ENCODE measurements around the gene PRXL2C. TPM values are rescaled to one million over a fixed set of nuclear protein-coding genes. Genes with fewer than 3 reads are reported as not detected.

PRXL2C gene
- total RNA-seq, 2 donors from 2014 or later: 14.3 to 14.6 TPM

DNA sequence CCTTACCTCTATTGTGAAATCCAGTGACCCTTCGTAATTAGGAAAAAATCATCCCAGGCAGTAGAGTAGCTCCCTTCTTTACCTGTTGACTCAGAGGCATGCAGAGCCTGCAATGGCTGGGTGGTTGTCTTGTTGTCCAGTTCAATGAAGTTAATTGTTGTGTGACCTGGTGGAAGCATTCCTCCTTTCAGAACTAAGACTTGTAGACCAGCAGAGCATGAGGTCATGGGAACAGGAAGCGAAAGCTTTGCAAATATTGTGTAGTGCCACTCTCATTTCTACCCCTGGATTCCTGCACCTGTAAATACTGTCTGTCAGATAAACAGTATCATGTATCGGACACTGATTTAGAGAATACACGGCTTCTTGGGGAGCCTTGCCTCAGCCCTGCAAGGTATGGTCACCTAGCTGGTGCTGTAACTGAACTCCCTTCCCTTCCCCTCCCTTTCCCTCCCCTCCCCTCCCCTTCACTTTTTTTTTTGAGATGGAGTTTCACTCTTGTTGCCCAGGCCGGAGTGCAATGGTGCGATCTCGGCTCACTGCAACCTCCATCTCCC lies 5.7 kb upstream of the PRXL2C start:
- no peak overlapping the region for H3K4me3 ChIP-seq
- H3K27ac ChIP-seq: no peak overlapping the region
- 90% methylated on average over 7 of the region's 7 CpGs for WGBS
- H3K9me3 ChIP-seq: no peaks in the 10 kb centered on the region
- no peaks in the 10 kb centered on the region for H3K36me3 ChIP-seq
- H3K27me3 ChIP-seq (replicated peaks; ENCODE audit: insufficient read depth): no peaks in the 10 kb centered on the region
- H3K4me1 ChIP-seq (replicated peaks): no peaks in the 10 kb centered on the region
- no peak for DNase-seq (ENCODE audit: low spot score)
- intact Hi-C loops (cut with DNase I): loop anchor here (10.0 kb wide), 1 partner anchor 426 kb away; no protein-coding TSS in a partner anchor
- TF ChIP-seq, protein P1, sequence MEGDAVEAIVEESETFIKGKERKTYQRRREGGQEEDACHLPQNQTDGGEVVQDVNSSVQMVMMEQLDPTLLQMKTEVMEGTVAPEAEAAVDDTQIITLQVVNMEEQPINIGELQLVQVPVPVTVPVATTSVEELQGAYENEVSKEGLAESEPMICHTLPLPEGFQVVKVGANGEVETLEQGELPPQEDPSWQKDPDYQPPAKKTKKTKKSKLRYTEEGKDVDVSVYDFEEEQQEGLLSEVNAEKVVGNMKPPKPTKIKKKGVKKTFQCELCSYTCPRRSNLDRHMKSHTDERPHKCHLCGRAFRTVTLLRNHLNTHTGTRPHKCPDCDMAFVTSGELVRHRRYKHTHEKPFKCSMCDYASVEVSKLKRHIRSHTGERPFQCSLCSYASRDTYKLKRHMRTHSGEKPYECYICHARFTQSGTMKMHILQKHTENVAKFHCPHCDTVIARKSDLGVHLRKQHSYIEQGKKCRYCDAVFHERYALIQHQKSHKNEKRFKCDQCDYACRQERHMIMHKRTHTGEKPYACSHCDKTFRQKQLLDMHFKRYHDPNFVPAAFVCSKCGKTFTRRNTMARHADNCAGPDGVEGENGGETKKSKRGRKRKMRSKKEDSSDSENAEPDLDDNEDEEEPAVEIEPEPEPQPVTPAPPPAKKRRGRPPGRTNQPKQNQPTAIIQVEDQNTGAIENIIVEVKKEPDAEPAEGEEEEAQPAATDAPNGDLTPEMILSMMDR (IDR thresholded peaks at IDR 0.05): no peak
- TF ChIP-seq POLR2A (IDR thresholded peaks at IDR 0.05): no peak
- TF ChIP-seq POLR2AphosphoS5 (IDR thresholded peaks at IDR 0.05): no peak

DNA sequence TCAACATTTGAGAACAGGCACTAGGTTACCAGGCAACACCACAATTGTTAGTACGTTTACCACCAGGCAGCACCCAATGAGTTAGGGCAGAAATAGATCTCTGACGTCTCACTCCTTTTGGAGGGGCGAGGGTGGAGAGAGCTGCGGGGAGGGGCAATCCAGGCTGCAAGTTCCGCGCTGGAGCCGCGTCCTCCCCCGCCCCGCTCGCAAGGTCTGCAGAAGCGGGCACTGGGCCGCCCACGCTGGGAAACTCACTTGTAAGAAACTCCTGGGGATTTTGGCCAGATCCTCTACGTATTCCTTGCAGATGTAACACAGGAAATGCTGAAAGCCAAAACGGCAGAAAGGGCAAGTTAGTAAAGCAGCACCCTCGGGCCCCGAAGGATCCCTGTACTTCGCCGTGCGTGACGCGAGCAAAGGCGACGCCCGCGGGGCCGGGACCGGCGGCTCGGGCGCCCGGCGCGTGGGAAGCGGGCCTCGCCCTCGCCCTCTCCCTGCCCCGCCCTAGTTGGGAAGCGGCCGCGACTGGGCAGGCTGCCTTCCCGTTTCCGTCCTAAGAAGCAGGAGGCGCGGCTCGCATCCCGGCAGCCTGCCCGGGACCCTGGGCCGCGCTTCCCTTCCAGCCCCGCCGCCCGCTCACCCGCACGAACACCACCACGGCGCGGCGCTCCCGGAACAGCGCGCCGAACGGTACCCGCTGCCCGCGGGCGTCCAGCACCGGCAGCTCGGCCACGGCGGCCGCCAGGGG lies 493 bp downstream of the PRXL2C start:
- WGBS: under 1% methylated on average over 74 of the region's 74 CpGs

GRCh38 chr9:96651626-96652025 lies 3.5 kb downstream of the PRXL2C start:
- H3K27me3 ChIP-seq (replicated peaks; ENCODE audit: insufficient read depth): no peaks in the 10 kb centered on the region
- no peak overlapping the region for H3K27ac ChIP-seq
- no peaks in the 10 kb centered on the region for H3K9me3 ChIP-seq
- TF ChIP-seq POLR2AphosphoS5 (IDR thresholded peaks at IDR 0.05): no peak
- TF ChIP-seq, protein P1 (IDR thresholded peaks at IDR 0.05): peak in 3 of 4 experiments; percentile 15 to 44 (median 27)
- intact Hi-C loops (cut with DNase I): loop anchor here (5.0 kb wide), 2 partner anchors 34 to 84 kb away; partner anchors contain the start of gene CDC14B
- no peaks in the 10 kb centered on the region for H3K4me1 ChIP-seq (replicated peaks)
- no peak for DNase-seq (ENCODE audit: low spot score)
- no peak overlapping the region for H3K4me3 ChIP-seq
- H3K36me3 ChIP-seq: peaks cover 0 to 4% of the 10 kb centered on the region in 2 donors

More for the DNA sequence above, 493 bp downstream of the PRXL2C start:
- TF ChIP-seq POLR2AphosphoS5 (IDR thresholded peaks at IDR 0.05): peak; percentile 72
- no peak for TF ChIP-seq POLR2A (IDR thresholded peaks at IDR 0.05)
- TF ChIP-seq, protein P1 (IDR thresholded peaks at IDR 0.05): peak in 1 of 4 experiments; percentile 43
- intact Hi-C loops (cut with DNase I): loop anchor here (2.0 to 5.0 kb wide), 4 partner anchors 37 to 236 kb away; partner anchors contain the start of genes CDC14B, HABP4 and ZNF367
- Histone ChIP-seq H3K36me3 (peaks cover 0 to 4% of the 10 kb centered on the region in 2 donors), H3K27ac (peak overlapping the region; percentile 93 to 95), H3K9me3 (no peaks in the 10 kb centered on the region), H3K27me3 (replicated peaks; ENCODE audit: insufficient read depth) (no peaks in the 10 kb centered on the region), H3K4me3 (peak overlapping the region; percentile 68 to 73), H3K4me1 (replicated peaks) (no peaks in the 10 kb centered on the region)
- peak; percentile 57 for DNase-seq (ENCODE audit: low spot score)

DNA sequence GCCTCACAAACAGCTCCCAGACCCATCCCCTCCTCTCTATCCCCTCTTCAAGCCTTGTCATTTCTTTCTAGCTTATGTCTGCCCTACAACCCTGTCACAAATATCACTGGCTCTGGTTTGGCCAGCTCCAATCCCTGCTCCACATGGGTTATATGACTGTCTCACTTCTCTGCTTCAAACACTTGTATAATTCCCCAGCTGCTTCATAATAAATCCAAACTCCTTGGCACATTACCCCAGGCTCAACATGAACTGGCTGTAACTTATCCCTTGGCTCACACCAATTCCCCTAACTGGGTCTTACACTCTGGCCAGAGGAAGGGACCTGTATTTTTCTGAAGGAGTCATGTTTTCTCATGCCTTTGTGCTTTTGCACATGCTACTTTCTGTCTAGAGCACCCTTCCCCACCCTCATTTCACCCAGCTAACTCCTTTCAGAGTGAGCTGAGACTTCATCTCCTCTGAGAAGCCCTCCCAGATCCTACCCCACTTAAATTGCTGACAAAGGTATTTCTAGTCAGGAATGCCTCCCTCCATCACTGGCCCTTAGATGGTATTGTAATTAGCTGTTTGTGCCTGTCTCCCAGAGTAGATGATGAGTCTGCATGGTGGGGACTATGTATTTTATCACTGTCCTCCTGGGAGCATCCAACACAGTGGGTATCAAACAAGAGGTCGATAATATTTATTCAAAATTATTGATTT lies 5.3 kb downstream of the PRXL2C start:
- TF ChIP-seq, protein P1 (IDR thresholded peaks at IDR 0.05): no peak
- TF ChIP-seq POLR2A (IDR thresholded peaks at IDR 0.05) (no peak), POLR2AphosphoS5 (IDR thresholded peaks at IDR 0.05) (no peak)
- no peak for DNase-seq (ENCODE audit: low spot score)
- no peak overlapping the region for H3K27ac ChIP-seq
- H3K27me3 ChIP-seq (replicated peaks; ENCODE audit: insufficient read depth): no peaks in the 10 kb centered on the region
- intact Hi-C loops (cut with DNase I): loop anchor here (5.0 kb wide), 2 partner anchors 32 to 82 kb away; partner anchors contain the start of gene CDC14B
- H3K4me1 ChIP-seq (replicated peaks): no peaks in the 10 kb centered on the region
- no peak overlapping the region for H3K4me3 ChIP-seq
- WGBS: 90% methylated on average over 1 of the region's 1 CpG
- H3K36me3 ChIP-seq: peaks cover 0 to 4% of the 10 kb centered on the region in 2 donors
- no peaks in the 10 kb centered on the region for H3K9me3 ChIP-seq

Measured in prostate gland (tissue), 2 donors.